Dermis blood vessel endothelial cell (primary cell): ENCODE data around the gene ATP7B. TPM values are rescaled to one million over a fixed set of nuclear protein-coding genes. Genes with fewer than 3 reads are reported as not detected.

ENCODE experiments used
- total RNA-seq: library from RNA; depleted of rRNA; stranded (reverse); fragments of >200 nt; gene quantifications from 2 replicates; pipeline ENCODE4 v1.2.3, GENCODE V29; 2014

Gene ATP7B
- total RNA-seq, 1 donor from 2014 or later: 6.1 TPM

Other genes with a start within 250 kb of the ATP7B start
- 5.0 and 7.1 TPM in 2 replicates for gene DHRS12, start 207.3 kb downstream of the ATP7B start, total RNA-seq
- not detected in 2 replicates for gene TMEM272, start 166.3 kb downstream of the ATP7B start, total RNA-seq
- gene CCDC70, start 149.5 kb downstream of the ATP7B start, total RNA-seq: not detected in 2 replicates
- 20.3 and 31.5 TPM in 2 replicates for gene ALG11, start 948 bp upstream of the ATP7B start, total RNA-seq
- gene UTP14C, start 13.2 kb upstream of the ATP7B start, total RNA-seq: 14.6 and 17.3 TPM in 2 replicates
- gene NEK5, start 117.6 kb upstream of the ATP7B start, total RNA-seq: 0.05 and 0.34 TPM in 2 replicates
- 13.2 and 17.9 TPM in 2 replicates for gene NEK3, start 148.1 kb upstream of the ATP7B start, total RNA-seq